CD4-positive, alpha-beta memory T cell (primary cell): Measurements from ENCODE around the gene B3GNT8. TPM values are rescaled to one million over a fixed set of nuclear protein-coding genes. Genes with fewer than 3 reads are reported as not detected.

Experiments used
- polyA plus RNA-seq, 2 donors: library from polyadenylated mRNA; unstranded; fragments of 300-500 nt; fragmentation: Illumina TruSeq; gene quantifications; one replicate each; pipeline ENCODE4 v1.2.3, GENCODE V29; 2021
- total RNA-seq, 2 experiments: library from RNA; stranded (reverse); gene quantifications; one replicate each; pipeline ENCODE4 v1.2.3, GENCODE V29; 2021

The B3GNT8 gene
- total and polyA plus RNA-seq, 4 experiments from 2014 or later: 0.64 to 7.1 (median 3.0) TPM

Other genes with a start within 250 kb of the B3GNT8 start
- under 1 TPM; 0.15 to 0.28 TPM for gene CYP2S1, start 234.2 kb downstream of the B3GNT8 start, total RNA-seq
- gene CYP2S1, start 234.2 kb downstream of the B3GNT8 start, polyA plus RNA-seq: not detected
- gene AXL, start 208.2 kb downstream of the B3GNT8 start, total RNA-seq: under 1 TPM in 1 of 2 experiments, not detected in 1; 0.32 TPM
- under 1 TPM; 0.10 to 0.29 TPM for gene AXL, start 208.2 kb downstream of the B3GNT8 start, polyA plus RNA-seq
- gene HNRNPUL1, start 163.0 kb downstream of the B3GNT8 start, total RNA-seq: 100 to 1,000 TPM; 300 TPM
- 100 to 1,000 TPM in 1 of 2 donors, 10 to 100 TPM in 1; 37.8 to 110 TPM for gene HNRNPUL1, start 163.0 kb downstream of the B3GNT8 start, polyA plus RNA-seq
- 10 to 100 TPM; 56.4 to 61.4 TPM for gene CCDC97, start 117.2 kb downstream of the B3GNT8 start, total RNA-seq
- gene CCDC97, start 117.2 kb downstream of the B3GNT8 start, polyA plus RNA-seq: 10 to 100 TPM; 23.2 to 32.3 TPM
- 100 to 1,000 TPM; 136 to 143 TPM for gene TGFB1, start 73.5 kb downstream of the B3GNT8 start, total RNA-seq
- gene TGFB1, start 73.5 kb downstream of the B3GNT8 start, polyA plus RNA-seq: 10 to 100 TPM; 28.1 to 83.7 TPM
- gene B9D2, start 63.2 kb downstream of the B3GNT8 start, total RNA-seq: 10 to 100 TPM; 11.6 to 15.2 TPM
- 10 to 100 TPM; 12.9 to 22.4 TPM for gene B9D2, start 63.2 kb downstream of the B3GNT8 start, polyA plus RNA-seq
- 10 to 100 TPM; 14.3 to 16.1 TPM for gene TMEM91, start 50.8 kb downstream of the B3GNT8 start, total RNA-seq
- gene TMEM91, start 50.8 kb downstream of the B3GNT8 start, polyA plus RNA-seq: 1 to 10 TPM; 4.8 to 4.9 TPM
- gene EXOSC5, start 30.0 kb downstream of the B3GNT8 start, total RNA-seq: 10 to 100 TPM; 18.2 to 23.0 TPM
- 10 to 100 TPM; 46.4 to 58.6 TPM for gene EXOSC5, start 30.0 kb downstream of the B3GNT8 start, polyA plus RNA-seq
- gene BCKDHA, start 29.6 kb downstream of the B3GNT8 start, total RNA-seq: 10 to 100 TPM; 23.6 to 27.1 TPM
- 10 to 100 TPM; 59.7 to 65.1 TPM for gene BCKDHA, start 29.6 kb downstream of the B3GNT8 start, polyA plus RNA-seq
- 10 to 100 TPM; 27.7 to 28.9 TPM for gene DMAC2, start 12.5 kb upstream of the B3GNT8 start, total RNA-seq
- gene DMAC2, start 12.5 kb upstream of the B3GNT8 start, polyA plus RNA-seq: 10 to 100 TPM; 43.1 to 58.2 TPM
- gene ERICH4, start 15.8 kb upstream of the B3GNT8 start, total RNA-seq: not detected
- not detected for gene ERICH4, start 15.8 kb upstream of the B3GNT8 start, polyA plus RNA-seq
- gene CEACAM21, start 148.8 kb upstream of the B3GNT8 start, total RNA-seq: 10 to 100 TPM; 42.8 to 48.7 TPM
- gene CEACAM21, start 148.8 kb upstream of the B3GNT8 start, polyA plus RNA-seq: 10 to 100 TPM; 60.4 to 61.2 TPM
- gene CEACAM4, start 199.7 kb upstream of the B3GNT8 start, total RNA-seq: under 1 TPM; 0.28 to 0.64 TPM
- gene CEACAM4, start 199.7 kb upstream of the B3GNT8 start, polyA plus RNA-seq: not detected